Stimulated activated CD8-positive, alpha-beta memory T cell treated with anti-CD3 and anti-CD28 coated beads, Interleukin-15, amount 100 ng/mL, for 1 hour (primary cell): ENCODE data around the gene MYH7.
"Not testable (repeated sequence)": the region's sequence is repeated elsewhere in the genome, so short reads cannot be mapped to it uniquely, and the experiment has no call there.

Experiments
- DNase-seq: peaks from one replicate; pipeline ENCODE4 v3.0.0-alpha.2; 2020; ENCODE audit warnings: low read depth

Gene MYH7

DNA sequence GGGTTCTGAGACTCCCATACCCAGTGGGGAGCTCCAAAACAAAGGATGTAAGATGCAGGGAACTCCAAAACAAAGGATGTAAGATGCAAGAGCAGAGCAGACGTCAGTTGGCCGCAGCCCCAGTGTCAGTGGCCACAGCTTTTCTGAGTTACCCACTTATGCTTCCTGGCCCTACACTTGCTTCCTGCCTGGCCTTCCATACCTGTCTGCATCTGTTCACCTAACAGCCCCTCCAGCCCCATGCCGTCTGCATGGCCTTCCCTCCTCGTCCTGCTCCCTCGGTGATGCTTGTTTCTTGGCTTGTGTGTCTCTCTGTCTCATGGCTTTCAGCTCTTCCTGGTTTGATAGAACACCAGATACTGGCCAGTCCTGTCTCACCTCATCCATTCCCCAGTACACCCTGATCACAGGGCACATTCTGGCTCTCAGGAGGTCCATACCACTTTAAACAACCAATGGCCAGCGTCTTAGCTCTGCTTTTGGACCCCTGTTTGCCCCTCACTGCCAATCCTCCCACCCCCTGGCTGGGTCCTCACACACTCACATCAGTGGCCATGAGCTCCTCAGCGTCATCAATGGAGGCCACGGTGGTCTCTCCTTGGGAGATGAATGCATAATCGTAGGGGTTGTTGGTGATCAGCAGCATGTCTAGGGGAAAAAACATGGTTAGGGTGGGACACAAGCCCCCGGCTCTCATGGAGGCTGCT, 5.3 kb downstream of the MYH7 start:
- no peak for DNase-seq

DNA sequence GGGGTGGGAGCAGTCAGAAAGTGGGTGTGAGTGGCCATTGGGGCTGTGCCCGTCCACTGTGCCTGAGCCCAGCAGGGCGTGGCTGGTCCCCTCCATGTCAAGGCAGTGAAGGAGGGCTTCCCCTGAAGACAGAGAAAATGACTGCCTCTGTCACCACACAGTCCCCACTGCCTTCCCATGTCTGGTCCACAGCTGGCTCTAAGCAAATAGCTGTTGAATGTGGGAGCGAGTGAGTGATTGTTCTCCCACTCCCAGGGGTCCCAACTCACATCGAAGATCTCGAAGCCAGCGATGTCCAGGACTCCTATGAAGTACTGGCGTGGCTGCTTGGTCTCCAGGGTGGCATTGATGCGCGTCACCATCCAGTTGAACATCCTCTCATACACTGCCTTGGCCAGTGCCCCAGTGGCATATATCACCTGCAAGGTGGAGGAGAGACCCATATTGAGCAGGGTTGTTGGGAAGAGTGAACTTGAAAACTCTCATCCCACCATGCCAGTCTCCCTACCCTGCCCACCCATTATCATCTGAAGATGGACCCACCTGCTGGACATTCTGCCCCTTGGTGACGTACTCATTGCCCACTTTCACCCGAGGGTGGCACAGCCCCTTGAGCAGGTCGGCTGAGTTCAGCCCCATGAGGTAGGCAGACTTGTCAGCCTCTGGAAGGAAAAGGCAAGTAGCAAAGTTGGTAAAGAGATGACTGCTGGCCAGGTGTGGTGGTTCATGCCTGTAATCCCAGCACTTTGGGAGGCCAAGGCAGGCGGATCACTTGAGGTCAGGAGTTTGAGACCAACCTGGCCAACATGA, 6.6 kb downstream of the MYH7 start:
- no peak for DNase-seq

DNA sequence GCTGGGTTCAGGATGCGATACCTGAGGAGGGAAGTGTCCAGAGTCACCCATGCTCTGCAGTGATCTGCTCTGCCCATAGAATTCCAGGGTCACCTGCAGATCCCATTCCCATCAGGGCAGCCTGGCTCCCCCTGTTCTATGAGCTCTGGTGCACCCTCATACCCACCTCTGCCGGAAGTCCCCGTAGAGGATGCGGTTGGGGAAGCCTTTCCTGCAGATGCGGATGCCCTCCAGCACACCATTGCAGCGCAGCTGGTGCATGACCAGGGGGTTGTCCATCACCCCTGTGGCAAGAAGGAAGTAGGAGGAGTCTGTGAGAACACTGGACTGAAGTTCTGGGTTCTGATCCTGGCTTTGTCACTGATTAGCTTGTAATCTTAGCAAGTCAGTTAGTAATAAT, 9.7 kb downstream of the MYH7 start:
- DNase-seq = not testable (repeated sequence)

DNA sequence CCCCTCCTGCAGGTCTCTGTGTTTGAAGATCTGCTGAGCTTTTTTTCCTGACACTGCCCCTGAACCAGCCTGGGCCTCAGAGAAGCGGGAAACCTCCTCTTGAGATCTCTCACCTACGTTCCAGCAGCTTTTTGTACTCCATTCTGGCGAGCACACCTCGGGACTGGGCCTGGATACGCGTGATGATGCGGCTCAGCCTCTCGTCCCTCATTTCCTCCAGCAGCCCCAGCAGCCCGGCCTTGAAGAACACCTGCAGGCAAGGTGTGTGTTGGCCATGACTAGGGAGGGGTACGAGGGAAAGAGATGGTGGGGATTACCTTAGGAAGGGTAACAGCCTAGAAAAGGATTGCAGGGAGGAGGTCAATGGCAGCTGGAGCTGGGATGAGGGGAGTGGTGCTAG, 10.3 kb downstream of the MYH7 start:
- no peak for DNase-seq

DNA sequence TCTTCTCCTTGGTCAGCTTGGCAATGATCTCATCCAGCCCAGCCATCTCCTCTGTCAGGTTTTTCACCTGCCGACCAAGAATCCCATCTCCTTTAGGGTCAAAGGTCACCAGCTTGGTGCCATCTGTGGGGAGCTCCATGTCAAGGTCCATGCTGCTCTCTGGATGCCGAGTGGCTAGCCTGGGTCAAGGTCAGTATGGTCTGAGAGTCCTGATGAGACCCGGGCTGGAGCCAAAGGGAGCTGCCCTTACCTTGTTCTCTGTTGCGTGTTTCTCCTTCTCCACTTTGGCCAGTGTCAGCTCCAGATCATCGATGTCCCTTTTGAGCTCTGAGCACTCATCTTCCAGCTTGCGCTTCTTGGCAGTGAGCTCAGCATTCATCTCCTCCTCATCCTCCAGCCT, 11.8 kb downstream of the MYH7 start:
- DNase-seq = no peak

DNA sequence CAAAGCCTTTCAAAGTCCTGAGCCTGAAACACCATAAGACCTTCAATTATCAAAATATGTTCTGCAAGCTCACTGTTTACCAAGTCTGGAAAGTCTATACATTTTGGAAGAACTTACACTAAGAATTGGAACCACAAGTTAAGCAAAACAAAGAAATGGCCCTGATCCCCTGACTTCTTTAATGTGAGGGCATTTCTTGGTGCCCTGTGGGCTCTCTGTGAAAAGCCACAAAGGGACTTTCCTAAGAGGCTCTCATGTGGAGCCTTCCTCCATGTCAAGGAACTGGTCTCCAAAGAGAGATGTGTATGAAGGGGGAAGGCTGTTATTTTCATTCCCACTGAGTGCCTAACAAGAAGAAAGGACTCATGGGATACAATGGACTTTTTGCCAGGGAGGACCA, 13.9 kb downstream of the MYH7 start:
- DNase-seq = no peak

DNA sequence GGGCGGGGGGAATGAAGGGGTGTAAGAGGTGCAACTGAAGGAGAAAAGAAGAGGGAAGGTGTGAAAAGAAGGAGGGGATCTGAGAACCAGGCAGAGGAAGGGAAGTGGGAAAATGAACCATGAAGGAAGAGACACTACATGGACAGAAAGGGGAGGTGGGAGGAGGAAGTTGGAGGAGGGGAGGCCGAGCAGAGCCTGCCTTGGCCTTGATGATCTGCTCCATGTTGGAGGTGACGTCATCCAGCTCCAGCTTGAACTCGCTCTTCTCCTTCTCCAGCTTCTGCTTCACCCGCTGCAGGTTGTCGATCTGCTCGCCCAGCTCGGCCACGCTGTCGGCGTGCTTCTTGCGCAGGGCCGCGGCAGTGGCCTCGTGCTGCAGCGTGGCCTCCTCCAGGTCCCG, 15.8 kb downstream of the MYH7 start:
- DNase-seq = not testable (repeated sequence)

DNA sequence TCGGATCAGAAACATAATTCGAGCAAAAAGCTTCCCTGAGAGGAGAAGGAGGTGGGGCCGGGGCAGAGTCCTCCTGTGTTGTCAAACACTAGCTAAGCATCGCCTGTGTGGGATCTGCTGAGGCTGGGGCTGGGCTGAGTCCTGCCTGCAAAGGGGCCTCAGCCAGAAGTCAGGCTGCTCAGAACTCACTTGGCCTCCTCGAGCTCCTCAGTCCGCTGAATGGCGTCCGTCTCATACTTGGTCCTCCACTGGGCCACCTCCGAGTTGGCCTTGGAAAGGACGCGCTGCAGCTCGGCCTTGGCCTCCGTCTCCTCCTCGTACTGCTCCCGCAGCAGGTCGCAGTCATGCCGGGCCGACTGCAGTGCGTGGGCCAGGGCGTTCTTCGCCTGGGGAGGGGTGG, 17.4 kb downstream of the MYH7 start:
- DNase-seq = no peak

DNA sequence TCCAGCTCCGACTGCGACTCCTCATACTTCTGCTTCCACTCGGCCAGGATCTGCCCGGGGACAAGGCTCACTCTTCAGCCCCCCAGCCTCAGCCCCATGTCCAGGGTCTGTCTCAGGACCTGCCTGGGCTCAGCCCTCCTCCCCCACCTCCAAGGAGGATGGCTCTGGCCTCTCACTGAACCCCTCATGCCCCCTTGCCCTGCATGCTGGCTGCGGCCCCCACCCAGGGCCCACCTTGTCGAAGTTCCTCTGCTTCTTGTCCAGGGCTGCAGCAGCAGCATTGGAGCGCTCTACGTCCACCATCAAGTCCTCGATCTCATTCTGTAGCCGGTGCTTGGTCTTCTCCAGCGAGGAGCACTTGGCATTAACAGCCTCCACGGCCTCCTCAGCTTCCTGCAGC, 18.2 kb downstream of the MYH7 start:
- DNase-seq = not testable (repeated sequence)

DNA sequence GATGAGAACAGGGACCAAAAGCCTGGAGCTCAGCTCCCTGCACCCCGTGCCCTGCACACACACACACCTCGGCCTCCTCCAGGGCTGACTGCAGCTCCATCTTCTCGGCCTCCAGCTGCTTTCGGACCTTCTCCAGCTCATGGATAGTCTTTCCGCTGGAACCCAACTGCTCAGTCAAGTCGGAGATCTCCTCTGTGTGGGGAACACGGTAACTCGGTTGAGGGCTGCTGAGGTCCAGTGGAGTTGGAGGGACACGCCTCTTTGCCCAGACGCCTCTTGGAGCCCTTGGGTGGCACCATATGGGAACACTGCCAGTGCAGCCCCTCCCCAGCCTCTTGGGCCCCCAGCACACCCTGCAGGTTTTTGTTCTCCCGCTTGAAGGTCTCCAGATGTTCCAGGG, 18.7 kb downstream of the MYH7 start:
- DNase-seq = no peak

DNA sequence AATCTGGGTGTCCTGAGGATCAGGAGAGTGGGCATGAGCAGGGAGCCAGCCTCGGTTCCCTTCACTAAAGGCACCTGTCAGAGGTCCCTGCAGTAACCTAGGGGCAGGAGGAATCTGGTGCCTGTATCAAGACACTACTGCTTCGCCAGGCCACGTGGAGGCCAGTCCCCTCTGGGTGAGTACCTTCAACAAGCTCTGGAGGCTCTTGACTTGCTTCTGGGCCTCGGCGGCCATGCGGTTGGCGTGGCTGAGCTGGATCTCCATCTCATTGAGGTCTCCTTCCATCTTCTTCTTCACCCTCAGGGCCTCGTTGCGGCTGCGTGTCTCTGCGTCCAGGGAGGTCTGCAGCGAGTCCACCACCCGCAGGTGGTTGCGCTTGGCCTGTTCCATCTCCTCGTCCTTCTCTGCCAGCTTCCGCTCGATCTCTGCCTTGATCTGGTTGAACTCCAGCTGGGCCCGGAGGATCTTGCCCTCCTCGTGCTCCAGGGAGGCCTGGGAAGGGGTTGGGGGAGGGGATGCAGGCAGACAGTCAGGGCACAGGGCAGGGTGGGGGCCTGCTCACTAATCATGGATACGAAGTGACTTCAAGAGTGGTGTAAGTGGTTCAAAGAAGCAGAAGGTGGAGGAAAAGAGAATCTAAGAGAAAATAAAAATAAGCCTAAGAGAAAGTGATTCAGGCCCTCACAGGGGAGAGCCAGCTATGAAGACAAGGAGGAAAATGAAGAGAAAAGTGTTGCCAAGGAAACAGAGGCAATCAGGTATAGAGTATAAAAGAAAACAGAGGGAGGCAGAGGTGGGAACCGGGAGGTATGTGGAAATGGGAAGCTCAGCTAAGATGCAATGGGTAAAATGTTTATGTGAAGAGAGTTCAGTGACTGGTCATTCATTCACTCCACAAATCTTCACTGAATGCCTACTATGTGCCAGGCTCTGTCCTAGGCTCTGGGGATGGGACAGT, 19.4 kb downstream of the MYH7 start:
- no peak for DNase-seq

DNA sequence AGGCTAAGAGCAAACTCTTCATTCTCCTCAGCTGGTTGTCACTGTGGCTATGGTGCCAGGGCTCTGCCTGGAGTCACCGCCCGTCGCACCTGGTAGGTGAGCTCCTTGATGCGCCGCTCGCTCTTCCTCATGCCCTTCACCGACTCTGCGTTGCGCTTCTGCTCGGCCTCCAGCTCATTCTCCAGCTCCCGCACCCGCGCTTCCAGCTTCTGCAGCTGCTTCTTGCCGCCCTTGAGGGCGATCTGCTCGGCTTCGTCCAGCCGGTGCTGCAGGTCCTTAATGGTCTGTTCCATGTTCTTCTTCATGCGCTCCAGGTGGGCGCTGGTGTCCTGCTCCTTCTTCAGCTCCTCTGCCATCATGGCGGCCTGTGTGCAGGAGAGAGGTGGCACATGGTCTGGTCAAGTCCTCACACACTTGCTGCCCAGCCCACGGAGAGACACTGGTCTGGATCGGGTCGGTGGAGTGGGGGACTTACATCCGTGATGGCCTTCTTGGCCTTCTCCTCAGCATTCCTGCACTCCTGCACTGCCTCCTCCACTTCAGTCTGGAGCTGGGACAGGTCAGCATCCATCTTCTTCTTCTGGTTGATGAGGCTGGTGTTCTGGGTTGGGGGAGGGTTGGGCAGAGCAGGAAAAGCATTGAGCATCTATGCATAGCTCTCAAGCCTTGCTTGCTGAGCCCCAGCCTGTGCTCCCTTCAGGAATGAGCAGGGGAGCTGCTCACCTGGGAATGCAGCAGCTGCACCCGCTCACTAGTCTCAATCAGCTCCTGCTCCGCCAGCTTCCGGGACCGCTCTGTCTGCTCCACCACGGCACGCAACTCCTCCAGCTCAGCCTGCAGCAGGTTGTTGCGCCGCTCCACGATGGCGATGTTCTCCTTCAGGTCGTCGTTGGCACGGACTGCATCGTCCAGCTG, 20.3 kb downstream of the MYH7 start:
- no peak for DNase-seq

DNA sequence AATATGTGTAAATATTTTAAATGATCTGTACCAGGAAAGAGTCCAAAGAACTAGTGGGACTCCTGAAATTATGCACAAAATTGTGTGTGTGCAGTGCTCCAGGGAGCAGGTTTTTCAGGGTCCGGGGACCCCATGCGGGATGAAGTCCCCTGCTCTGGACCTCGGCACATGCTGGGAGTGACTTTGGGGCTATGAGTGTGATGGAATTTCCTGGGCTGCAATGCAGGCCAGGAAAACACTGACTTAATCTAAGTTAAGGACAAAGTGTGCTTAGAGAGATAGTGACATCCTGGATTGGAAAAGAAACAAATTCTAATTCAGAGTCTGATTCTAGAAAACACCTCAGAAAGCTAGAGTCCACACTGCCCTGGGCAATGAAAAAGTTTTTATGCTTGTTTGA, 21.2 kb downstream of the MYH7 start:
- DNase-seq = no peak

DNA sequence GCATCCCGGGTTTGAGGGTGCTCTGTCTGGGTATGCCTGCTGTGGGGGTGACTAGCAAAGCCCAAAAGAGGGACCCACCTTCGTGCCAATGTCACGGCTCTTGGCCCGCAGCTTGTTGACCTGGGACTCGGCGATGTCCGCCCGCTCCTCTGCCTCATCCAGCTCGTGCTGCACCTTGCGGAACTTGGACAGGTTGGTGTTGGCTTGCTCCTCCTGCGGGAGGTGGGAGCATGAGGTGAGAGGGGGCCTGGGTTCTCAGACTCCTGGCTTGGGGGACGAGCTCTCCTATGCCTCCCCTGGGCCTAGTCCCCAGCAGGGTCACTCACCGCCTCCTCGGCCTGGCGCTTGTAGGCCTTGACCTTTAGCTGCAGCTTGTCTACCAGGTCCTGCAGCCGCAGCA, 21.8 kb downstream of the MYH7 start:
- no peak for DNase-seq

DNA sequence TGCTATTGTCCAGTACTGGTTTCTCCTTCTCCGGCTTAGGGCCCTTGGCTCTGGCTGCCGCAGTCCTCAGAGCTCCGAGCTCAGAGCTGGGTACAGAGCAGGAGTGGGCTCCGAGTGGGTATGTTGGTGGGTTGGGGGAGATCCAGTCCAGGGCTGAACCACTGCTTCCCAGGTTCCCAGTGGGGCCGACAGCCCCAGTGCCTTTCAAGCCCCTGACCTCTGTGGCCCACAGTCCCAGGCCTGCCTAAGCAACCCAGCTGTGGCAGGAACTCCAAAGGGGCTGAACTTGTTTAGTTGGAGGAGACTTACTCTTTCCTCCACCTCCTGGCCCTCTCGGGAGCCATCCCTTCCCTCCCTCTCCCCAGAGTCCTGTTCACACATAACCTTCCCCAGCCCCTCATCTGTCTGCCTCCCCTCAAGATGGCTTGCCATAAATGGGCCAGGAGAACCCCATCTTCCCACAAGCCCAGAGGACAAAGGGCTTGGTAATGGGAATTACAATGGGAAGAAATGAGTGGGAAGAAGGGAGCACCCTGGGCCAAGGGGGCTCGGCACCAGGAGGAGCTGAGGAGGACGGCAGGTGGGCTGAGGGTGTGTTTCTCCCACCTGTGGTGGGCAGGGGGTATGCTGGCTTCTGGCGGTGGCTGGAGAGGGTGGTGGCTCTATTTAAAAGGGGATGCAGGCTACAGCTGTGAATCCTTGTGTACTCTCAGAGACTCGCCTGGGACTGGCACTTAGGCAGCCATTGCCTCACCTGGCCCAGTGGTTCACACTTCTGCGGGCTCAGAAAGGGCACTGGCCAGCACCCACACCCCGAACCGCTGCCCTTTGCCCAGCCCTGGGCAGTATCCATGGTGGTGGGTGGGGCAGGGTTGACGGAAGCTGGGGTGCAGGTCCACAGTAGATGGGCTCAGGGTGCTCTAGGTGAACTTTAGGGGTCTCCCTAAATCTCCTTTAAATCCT, 23.6 kb downstream of the MYH7 start:
- DNase-seq = no peak

DNA sequence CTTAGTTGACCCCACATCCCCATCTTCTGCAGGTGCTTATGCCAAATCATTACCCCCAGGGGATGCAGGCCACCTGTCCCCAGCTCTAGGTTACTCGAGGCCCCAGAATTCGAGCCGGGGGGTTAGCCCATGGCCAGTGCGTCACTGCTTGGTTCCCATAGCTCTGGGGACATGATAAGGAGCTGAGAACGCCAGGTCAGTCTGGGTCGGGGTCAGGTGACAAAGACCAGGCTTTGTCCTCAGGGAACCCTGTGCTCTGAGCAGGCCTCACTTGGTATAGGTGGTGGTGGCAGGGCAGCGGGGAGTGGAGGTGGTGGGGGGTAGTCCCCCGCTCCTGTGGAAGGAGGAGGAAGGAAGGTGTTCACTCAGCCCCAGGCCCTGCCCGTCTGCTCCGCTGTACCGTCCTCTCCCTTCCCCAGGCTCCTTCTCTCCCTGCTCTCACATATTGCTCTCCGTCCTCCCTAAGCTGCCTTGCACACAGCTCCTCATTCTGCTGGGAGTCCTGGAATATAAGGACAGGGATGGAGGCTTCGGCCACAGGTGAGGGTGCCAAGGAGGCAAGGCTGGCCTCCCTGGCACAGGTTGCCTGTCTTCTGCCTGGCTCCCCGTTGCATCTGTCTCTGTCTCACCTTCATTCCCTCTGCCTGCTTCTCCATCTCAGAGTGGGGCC, 25.4 kb downstream of the MYH7 start:
- no peak for DNase-seq

DNA sequence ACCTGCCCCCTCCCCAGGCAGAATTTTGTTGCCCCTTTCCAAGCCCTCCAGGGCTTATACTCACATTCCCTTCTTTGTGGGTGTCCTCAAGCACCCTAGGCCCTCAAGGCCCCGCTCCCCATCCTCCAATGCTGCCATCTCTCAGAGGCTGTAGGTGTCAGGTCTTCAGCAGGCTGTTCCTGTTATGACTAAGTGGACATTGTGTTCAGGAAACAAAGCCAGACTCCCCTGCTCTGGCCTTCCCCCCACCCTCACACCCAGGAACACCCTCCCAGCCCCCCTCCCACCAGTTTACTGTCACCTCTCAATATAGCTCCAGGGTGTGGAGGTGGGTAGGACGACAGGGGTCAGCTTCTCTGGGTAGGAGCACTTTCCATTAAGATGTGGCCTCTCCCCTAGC, 26.0 kb downstream of the MYH7 start:
- no peak for DNase-seq

DNA sequence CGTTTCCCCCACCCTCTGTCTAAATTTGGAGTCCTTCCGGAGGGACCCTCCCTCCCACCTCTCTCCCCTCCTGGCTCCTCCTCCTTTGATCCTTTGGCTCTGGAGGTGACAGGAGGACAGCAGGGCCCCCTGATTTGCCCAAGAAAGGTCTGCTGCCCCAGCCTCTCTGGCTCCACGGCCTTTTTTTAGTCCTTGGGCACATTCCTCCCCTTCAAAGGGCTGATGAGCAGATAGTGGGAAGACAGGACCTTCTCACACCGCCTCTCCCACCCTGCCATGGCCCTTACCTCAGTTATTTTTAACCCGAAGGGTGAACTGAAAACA, 27.2 kb downstream of the MYH7 start:
- no peak for DNase-seq

DNA sequence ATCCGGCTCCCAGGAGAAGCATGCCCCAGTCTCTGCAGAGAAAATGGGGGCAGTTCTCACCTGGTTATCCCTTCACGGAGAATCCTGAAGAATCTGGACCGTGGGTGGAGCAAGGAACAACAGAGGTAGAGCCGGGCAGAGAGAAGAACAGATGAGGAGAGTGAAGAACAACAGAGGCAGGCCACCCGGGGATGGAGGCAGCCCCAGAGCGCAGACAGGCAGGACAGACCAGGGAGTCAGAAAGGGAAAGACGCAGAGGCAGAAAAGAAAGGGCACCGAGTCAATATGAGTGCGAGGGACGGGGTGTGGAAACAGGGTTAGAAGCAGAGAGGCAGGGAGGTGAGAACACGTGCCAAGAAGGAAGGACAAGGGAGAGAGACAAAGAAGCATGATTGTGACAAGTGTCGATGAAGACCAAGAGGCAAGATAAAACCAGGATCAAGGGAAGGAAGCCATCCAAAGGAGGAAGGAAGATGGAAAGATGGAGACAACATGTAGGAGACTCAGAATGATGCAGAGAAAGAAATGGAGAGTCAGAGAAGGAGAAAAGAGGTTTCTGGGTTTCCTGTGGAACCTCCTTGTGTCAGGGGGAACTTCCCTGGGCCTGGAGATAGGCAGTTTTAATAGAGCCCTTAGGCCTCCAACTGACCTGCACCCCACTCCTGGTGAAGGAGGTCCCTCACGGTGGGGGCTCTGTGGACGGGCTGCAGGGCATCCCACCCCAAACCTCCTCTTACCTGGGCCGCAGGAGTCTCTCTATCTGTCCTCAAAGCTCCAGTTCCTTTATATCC, 27.7 kb downstream of the MYH7 start, which contains the start of gene MYH6:
Gene MYH6, minus strand, starts transcription at position 758 of the 791 bp plus-strand sequence. CDS start 1,050 bp downstream, outside the sequence.
- no peak for DNase-seq
